ENCODE measurements around the gene SLC12A9. TPM values are rescaled to one million over a fixed set of nuclear protein-coding genes. Genes with fewer than 3 reads are reported as not detected.

SLC12A9 gene
- total and polyA plus RNA-seq, 2 of the 8 experiments (the other 6 are each of a cell fraction or from before 2014, with no cell fraction given), result 31.4 to 40.1 TPM

- H2BK12ac ChIP-seq (ENCODE audit: low read depth, low read length), result no peak overlapping the region
- no peak overlapping the region for H3K9ac ChIP-seq (replicated peaks in 1 of 4; ENCODE audit: extremely low read depth in 1 of 4, low read depth in 3 of 4, low read length in 3 of 4)
- peaks cover 3% of the 10 kb centered on the region for H3K23me2 ChIP-seq (ENCODE audit: low read depth, low read length)
- WGBS, 2 experiments (ENCODE audit: extremely low coverage in 1 of 2, insufficient coverage in 1 of 2, insufficient read length in 1 of 2, insufficient replicate concordance in 2 of 2, low coverage in 1 of 2, low lambda C conversion rate in 2 of 2, missing lambda C conversion rate in 1 of 2), result 97% methylated on average over 7 of the region's 7 CpGs; no CpG with 5 or more reads in 1 of the 2 experiments
- H3K4ac ChIP-seq (replicated peaks; ENCODE audit: insufficient read length, low read depth, low read length), result no peak overlapping the region
- ChIA-PET POLR2A (ENCODE audit: partially characterized antibody) (interaction anchor here (0.6 to 15.1 kb wide), 5 partner anchors 6 to 83 kb away, joined by 3 to 313 read pairs (median 8); partner anchors contain the start of genes TRIP6 and UFSP1), CTCF (ENCODE audit: partially characterized antibody) (interaction anchor here (0.7 kb wide), 1 partner anchor 412 kb away, joined by 3 read pairs; no protein-coding TSS in a partner anchor)
- H3K4me3 ChIP-seq (ENCODE audit: extremely low read depth in 1 of 4, insufficient read depth in 2 of 4, low read depth in 3 of 4, low read length in 4 of 4), result no peak overlapping the region
- no peak overlapping the region for H2BK120ac ChIP-seq (replicated peaks; ENCODE audit: low read depth, low read length)
- H3K4me1 ChIP-seq (replicated peaks in 1 of 4; ENCODE audit: control insufficient read depth in 3 of 4, insufficient read depth in 4 of 4, low read length in 3 of 4), result peaks cover 0 to 5% (median 0%) of the 10 kb centered on the region in 4 experiments; a peak in 1 of 7 replicates
- H3K79me1 ChIP-seq (ENCODE audit: low read depth, low read length), result peaks cover 13% of the 10 kb centered on the region
- no peak overlapping the region for H3K14ac ChIP-seq (ENCODE audit: insufficient read length)
- H4K20me1 ChIP-seq (replicated peaks in 1 of 2; ENCODE audit: control insufficient read depth in 1 of 2, insufficient read depth in 2 of 2, low read length in 2 of 2), result peaks cover 19 to 23% of the 10 kb centered on the region in 2 experiments
- H4K8ac ChIP-seq (ENCODE audit: extremely low read depth, insufficient read depth, low read length), result no peak overlapping the region; the same call in 1 of the 2 replicates
- peaks cover 40 to 71% (median 51%) of the 10 kb centered on the region in 4 experiments for H3K36me3 ChIP-seq (ENCODE audit: control insufficient read depth in 2 of 4, insufficient read depth in 4 of 4, low read length in 3 of 4)
- no peak overlapping the region for H3K27ac ChIP-seq (ENCODE audit: low read depth, low read length)
- no peak overlapping the region for H3K23ac ChIP-seq (ENCODE audit: insufficient read length)
- no peak overlapping the region for H2BK15ac ChIP-seq (ENCODE audit: low read length)
- no peak overlapping the region for H3K56ac ChIP-seq (replicated peaks; ENCODE audit: insufficient read length, low read depth, low read length)
- no peak overlapping the region for H3K4me2 ChIP-seq (ENCODE audit: insufficient read depth in 1 of 2, low read depth in 2 of 2, low read length in 2 of 2)
- H2AK5ac ChIP-seq (ENCODE audit: low read depth, low read length), result no peak overlapping the region
- H2AFZ ChIP-seq (ENCODE audit: low read length), result no peak overlapping the region
- H3K9me3 ChIP-seq (ENCODE audit: insufficient read depth in 2 of 2, low read depth in 1 of 2, low read length in 1 of 2), result no peaks in the 10 kb centered on the region
- no peak overlapping the region for H2BK20ac ChIP-seq (ENCODE audit: low read length)
- H4K5ac ChIP-seq (ENCODE audit: insufficient read length, low read depth, low read length), result no peak overlapping the region
- FAIRE-seq (no peak), DNase-seq (ENCODE audit: low read depth in 1 of 2, low spot score in 2 of 2) (no peak)
- no peak overlapping the region for H2BK5ac ChIP-seq (ENCODE audit: low read depth, low read length)
- no peak overlapping the region for H3K18ac ChIP-seq (ENCODE audit: extremely low read depth, low read length)
- H4K91ac ChIP-seq (replicated peaks; ENCODE audit: insufficient read length, low read length), result no peak overlapping the region
- H3K79me2 ChIP-seq (ENCODE audit: control insufficient read depth in 1 of 2, insufficient read depth in 2 of 2, low read length in 2 of 2), result peaks cover 27 to 69% of the 10 kb centered on the region in 2 experiments
- no peaks in the 10 kb centered on the region; a peak in 1 of 7 replicates for H3K27me3 ChIP-seq (replicated peaks in 1 of 4; ENCODE audit: control insufficient read depth in 3 of 4, extremely low read depth in 1 of 4, insufficient read depth in 3 of 4, low read length in 3 of 4)
- TF ChIP-seq SIRT6 (IDR thresholded peaks at IDR 0.05; ENCODE audit: low read length), result no peak
- TF ChIP-seq ATF3 (IDR thresholded peaks at IDR 0.05; ENCODE audit: insufficient read depth, low read depth, low read length), result no peak
- no peak for TF ChIP-seq EZH2 (IDR thresholded peaks at IDR 0.05; ENCODE audit: low read depth, low read length, severe bottlenecking)
- TF ChIP-seq CHD1 (IDR thresholded peaks at IDR 0.05; ENCODE audit: low read depth, low read length), result no peak
- no peak for TF ChIP-seq USF2 (IDR thresholded peaks at IDR 0.05; ENCODE audit: low read length)
- TF ChIP-seq TAF1 (IDR thresholded peaks at IDR 0.05; ENCODE audit: low read depth, low read length), result no peak
- no peak for TF ChIP-seq EP300 (IDR thresholded peaks at IDR 0.05; ENCODE audit: borderline replicate concordance in 1 of 2, low read depth in 2 of 2, low read length in 2 of 2)
- TF ChIP-seq CTBP2 (IDR thresholded peaks at IDR 0.05; ENCODE audit: borderline replicate concordance, insufficient read depth, insufficient read length, low read length), result no peak
- no peak for TF ChIP-seq E2F6 (IDR thresholded peaks at IDR 0.05)
- no peak for TF ChIP-seq SRF (IDR thresholded peaks at IDR 0.05; ENCODE audit: low read depth, low read length)
- no peak for TF ChIP-seq CHD2 (IDR thresholded peaks at IDR 0.05; ENCODE audit: low read length)
Measured at GRCh38 chr7:100880645-100881044, 28.1 kb downstream of the SLC12A9 start.
